Measurements from ENCODE around the gene MYO7A.

The MYO7A gene

DNA sequence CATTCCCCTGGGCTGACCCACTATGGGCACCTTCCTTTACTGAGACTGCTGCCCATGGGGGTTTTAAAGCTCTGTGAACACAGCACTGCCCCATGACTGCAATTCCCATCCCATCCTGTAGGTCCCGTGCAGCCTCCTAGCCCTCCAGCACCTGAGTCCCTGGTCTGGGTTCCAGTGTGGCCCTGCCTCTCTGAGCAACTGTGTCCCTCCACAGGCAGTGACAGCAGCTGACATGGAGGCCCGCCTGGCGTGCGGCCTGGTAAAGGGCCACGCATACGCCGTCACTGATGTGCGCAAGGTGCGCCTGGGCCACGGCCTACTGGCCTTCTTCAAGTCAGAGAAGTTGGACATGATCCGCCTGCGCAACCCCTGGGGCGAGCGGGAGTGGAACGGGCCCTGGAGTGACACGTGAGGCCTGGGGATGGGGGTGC lies 12.8 kb upstream of the MYO7A start:
- no peaks in the 10 kb centered on the region for H3K79me2 ChIP-seq (ENCODE audit: insufficient read depth, low read length)
- no peak overlapping the region for H2AFZ ChIP-seq (ENCODE audit: low read length)
- H3K4me2 ChIP-seq (ENCODE audit: low read depth, low read length, poor library complexity, severe bottlenecking), result no peak overlapping the region
- peaks cover under 1% of the 10 kb centered on the region for H3K4me1 ChIP-seq (ENCODE audit: insufficient read depth, low read length, poor library complexity, severe bottlenecking)
- no peaks in the 10 kb centered on the region for H4K20me1 ChIP-seq (ENCODE audit: insufficient read depth, low read length, poor library complexity, severe bottlenecking)
- no peak overlapping the region for H3K4me3 ChIP-seq (ENCODE audit: low read length, poor library complexity, severe bottlenecking)
- H3K9ac ChIP-seq (ENCODE audit: low read depth, low read length, poor library complexity, severe bottlenecking), result no peak overlapping the region
- H3K27me3 ChIP-seq (ENCODE audit: insufficient read depth, low read length, poor library complexity, severe bottlenecking), result no peaks in the 10 kb centered on the region
- H3K9me3 ChIP-seq (ENCODE audit: insufficient read depth, low read depth, low read length), result no peaks in the 10 kb centered on the region
- no peaks in the 10 kb centered on the region for H3F3A ChIP-seq (ENCODE audit: low read depth)
- H3K36me3 ChIP-seq (ENCODE audit: insufficient read depth, low read length), result peaks cover 7% of the 10 kb centered on the region; the same call in 1 of the 2 replicates
- no peaks in the 10 kb centered on the region for H3K9me2 ChIP-seq (replicated peaks; ENCODE audit: low read depth, low read length)
- TF ChIP-seq, protein P1, sequence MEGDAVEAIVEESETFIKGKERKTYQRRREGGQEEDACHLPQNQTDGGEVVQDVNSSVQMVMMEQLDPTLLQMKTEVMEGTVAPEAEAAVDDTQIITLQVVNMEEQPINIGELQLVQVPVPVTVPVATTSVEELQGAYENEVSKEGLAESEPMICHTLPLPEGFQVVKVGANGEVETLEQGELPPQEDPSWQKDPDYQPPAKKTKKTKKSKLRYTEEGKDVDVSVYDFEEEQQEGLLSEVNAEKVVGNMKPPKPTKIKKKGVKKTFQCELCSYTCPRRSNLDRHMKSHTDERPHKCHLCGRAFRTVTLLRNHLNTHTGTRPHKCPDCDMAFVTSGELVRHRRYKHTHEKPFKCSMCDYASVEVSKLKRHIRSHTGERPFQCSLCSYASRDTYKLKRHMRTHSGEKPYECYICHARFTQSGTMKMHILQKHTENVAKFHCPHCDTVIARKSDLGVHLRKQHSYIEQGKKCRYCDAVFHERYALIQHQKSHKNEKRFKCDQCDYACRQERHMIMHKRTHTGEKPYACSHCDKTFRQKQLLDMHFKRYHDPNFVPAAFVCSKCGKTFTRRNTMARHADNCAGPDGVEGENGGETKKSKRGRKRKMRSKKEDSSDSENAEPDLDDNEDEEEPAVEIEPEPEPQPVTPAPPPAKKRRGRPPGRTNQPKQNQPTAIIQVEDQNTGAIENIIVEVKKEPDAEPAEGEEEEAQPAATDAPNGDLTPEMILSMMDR (conservative IDR thresholded peaks at IDR 0.05; ENCODE audit: low read length), result no peak; the same call in 1 of the 2 replicates
- TF ChIP-seq EZH2phosphoT487 (IDR thresholded peaks at IDR 0.05; ENCODE audit: borderline replicate concordance), result no peak

DNA sequence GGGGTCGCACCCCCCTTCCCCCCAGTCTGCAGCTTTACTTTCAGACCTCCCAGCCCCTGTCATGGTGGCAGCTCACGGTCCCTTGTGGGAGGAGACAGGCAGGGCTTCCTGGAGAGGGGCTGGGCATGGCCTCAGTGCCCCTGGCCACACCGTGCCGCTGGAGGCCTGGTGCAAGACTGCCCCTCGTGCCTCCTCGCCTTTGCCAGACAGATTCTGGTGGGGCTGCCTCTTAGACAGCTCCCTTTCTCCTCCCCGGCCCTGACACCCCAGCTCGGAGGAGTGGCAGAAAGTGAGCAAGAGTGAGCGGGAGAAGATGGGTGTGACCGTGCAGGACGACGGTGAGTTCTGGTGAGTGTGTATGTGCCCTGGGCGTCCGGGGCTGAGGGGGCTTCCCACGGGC lies 12.1 kb upstream of the MYO7A start:
- H3K9ac ChIP-seq (ENCODE audit: low read depth, low read length, poor library complexity, severe bottlenecking), result no peak overlapping the region
- no peaks in the 10 kb centered on the region for H3F3A ChIP-seq (ENCODE audit: low read depth)
- no peaks in the 10 kb centered on the region for H3K9me3 ChIP-seq (ENCODE audit: insufficient read depth, low read depth, low read length)
- no peaks in the 10 kb centered on the region for H4K20me1 ChIP-seq (ENCODE audit: insufficient read depth, low read length, poor library complexity, severe bottlenecking)
- no peak overlapping the region for H3K4me3 ChIP-seq (ENCODE audit: low read length, poor library complexity, severe bottlenecking)
- no peak overlapping the region for H3K4me2 ChIP-seq (ENCODE audit: low read depth, low read length, poor library complexity, severe bottlenecking)
- no peak overlapping the region for H2AFZ ChIP-seq (ENCODE audit: low read length)
- H3K79me2 ChIP-seq (ENCODE audit: insufficient read depth, low read length), result no peaks in the 10 kb centered on the region
- no peaks in the 10 kb centered on the region for H3K27me3 ChIP-seq (ENCODE audit: insufficient read depth, low read length, poor library complexity, severe bottlenecking)
- TF ChIP-seq, protein P1 (conservative IDR thresholded peaks at IDR 0.05; ENCODE audit: low read length), result no peak
- no peak for TF ChIP-seq EZH2phosphoT487 (IDR thresholded peaks at IDR 0.05; ENCODE audit: borderline replicate concordance)
- no peaks in the 10 kb centered on the region for H3K9me2 ChIP-seq (replicated peaks; ENCODE audit: low read depth, low read length)
- H3K4me1 ChIP-seq (ENCODE audit: insufficient read depth, low read length, poor library complexity, severe bottlenecking), result peaks cover 8% of the 10 kb centered on the region
- H3K36me3 ChIP-seq (ENCODE audit: insufficient read depth, low read length), result peaks cover 7% of the 10 kb centered on the region; the same call in 1 of the 2 replicates

DNA sequence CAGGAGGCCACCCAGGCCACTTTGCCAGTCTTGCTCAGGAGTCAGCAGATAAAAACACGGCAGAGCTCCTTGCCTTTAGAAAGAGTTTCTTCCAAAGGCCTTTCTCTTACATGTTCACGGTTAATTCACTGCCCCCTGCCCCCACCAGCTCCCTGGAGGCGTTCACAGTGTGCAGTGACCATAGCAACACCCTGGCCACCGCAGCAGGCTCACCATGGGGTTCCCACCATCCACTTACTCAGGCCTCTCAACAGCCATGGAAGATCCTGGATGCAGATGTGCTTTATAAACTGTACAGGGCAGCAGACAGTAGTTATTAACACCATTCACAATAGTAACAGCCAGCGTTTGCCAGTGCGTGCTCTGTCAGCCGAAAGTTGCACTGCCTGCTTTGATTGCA lies 10.6 kb upstream of the MYO7A start:
- Histone ChIP-seq H4K20me1 (ENCODE audit: insufficient read depth, low read length, poor library complexity, severe bottlenecking) (no peaks in the 10 kb centered on the region), H2AFZ (ENCODE audit: low read length) (no peak overlapping the region), H3F3A (ENCODE audit: low read depth) (no peaks in the 10 kb centered on the region), H3K9me2 (replicated peaks; ENCODE audit: low read depth, low read length) (no peaks in the 10 kb centered on the region), H3K36me3 (ENCODE audit: insufficient read depth, low read length) (peaks cover 7% of the 10 kb centered on the region; the same call in 1 of the 2 replicates), H3K4me2 (ENCODE audit: low read depth, low read length, poor library complexity, severe bottlenecking) (no peak overlapping the region), H3K9me3 (ENCODE audit: insufficient read depth, low read depth, low read length) (no peaks in the 10 kb centered on the region), H3K79me2 (ENCODE audit: insufficient read depth, low read length) (no peaks in the 10 kb centered on the region), H3K4me3 (ENCODE audit: low read length, poor library complexity, severe bottlenecking) (no peak overlapping the region), H3K4me1 (ENCODE audit: insufficient read depth, low read length, poor library complexity, severe bottlenecking) (peaks cover 20% of the 10 kb centered on the region), H3K27me3 (ENCODE audit: insufficient read depth, low read length, poor library complexity, severe bottlenecking) (no peaks in the 10 kb centered on the region), H3K9ac (ENCODE audit: low read depth, low read length, poor library complexity, severe bottlenecking) (no peak overlapping the region)
- TF ChIP-seq EZH2phosphoT487 (IDR thresholded peaks at IDR 0.05; ENCODE audit: borderline replicate concordance), result no peak
- TF ChIP-seq, protein P1 (conservative IDR thresholded peaks at IDR 0.05; ENCODE audit: low read length), result no peak

Data from Loucy (cell line).